HFF-Myc (cell line): ENCODE measurements around the gene CDH2.

ENCODE experiments used
- DNase-seq: peaks from one replicate; pipeline ENCODE4 v3.0.0-alpha.2; 2011; ENCODE audit warnings: low read depth; ENCODE audit errors: extremely low read depth
- H3K4me3 ChIP-seq: replicated peaks from 2 replicates; pipeline ENCODE4 v1.5.1; 2011; ENCODE audit warnings: low read depth, mild to moderate bottlenecking, control low read depth, low read length
- CTCF ChIP-seq: IDR thresholded peaks from 2 replicates; pipeline ENCODE4 v1.5.1; 2012; ENCODE audit warnings: mild to moderate bottlenecking, low read depth, low read length, control low read depth; ENCODE audit errors: missing control alignments

CDH2 gene

GRCh38 chr18:28171837-28172236 lies 5.1 kb downstream of the CDH2 start:
- no peak for DNase-seq
- TF ChIP-seq CTCF = no peak
- no peak overlapping the region for H3K4me3 ChIP-seq

GRCh38 chr18:28168725-28169124 lies 8.2 kb downstream of the CDH2 start:
- no peak for DNase-seq
- H3K4me3 ChIP-seq = no peak overlapping the region
- TF ChIP-seq CTCF = no peak

GRCh38 chr18:28167835-28168349 lies 9.0 kb downstream of the CDH2 start:
- TF ChIP-seq CTCF = no peak
- no peak for DNase-seq
- H3K4me3 ChIP-seq = no peak overlapping the region

- H3K4me3 ChIP-seq = no peak overlapping the region
- TF ChIP-seq CTCF = no peak
- no peak for DNase-seq
Observed at GRCh38 chr18:28164771-28165483, 12.0 kb downstream of the CDH2 start.

- no peak overlapping the region for H3K4me3 ChIP-seq
Observed at GRCh38 chr18:28163201-28163775, 13.6 kb downstream of the CDH2 start.

More at GRCh38 chr18:28163201-28163775, 13.6 kb downstream of the CDH2 start:
- TF ChIP-seq CTCF = no peak
- no peak for DNase-seq
